ENCODE data around the gene WNK2. TPM values are rescaled to one million over a fixed set of nuclear protein-coding genes. Genes with fewer than 3 reads are reported as not detected.

The WNK2 gene
- total RNA-seq, 1 donor from 2014 or later = 6.2 TPM

GRCh38 chr9:93187047-93187446, 3.1 kb downstream of the WNK2 start:
- H3K4me3 Mint-ChIP-seq = peak overlapping the region; percentile 89
- Histone ChIP-seq H2AFZ (replicated peaks) (no peak overlapping the region), H3K9ac (no peak overlapping the region), H3K27me3 (peaks cover 42% of the 10 kb centered on the region), H3K4me1 (peaks cover 12% of the 10 kb centered on the region), H3K9me3 (ENCODE audit: low read depth) (no peaks in the 10 kb centered on the region), H3F3A (ENCODE audit: low read depth) (no peaks in the 10 kb centered on the region), H3K79me2 (ENCODE audit: low read depth) (no peaks in the 10 kb centered on the region), H3K4me3 (no peak overlapping the region), H3K27ac (no peak overlapping the region), H4K20me1 (ENCODE audit: low read depth) (peaks cover 48% of the 10 kb centered on the region), H3K4me2 (peak overlapping the region; percentile 10), H3K36me3 (no peaks in the 10 kb centered on the region)
- peaks cover 16% of the 10 kb centered on the region for H3K36me3 Mint-ChIP-seq
- H3K27me3 Mint-ChIP-seq (ENCODE audit: insufficient read depth, low read depth) = peaks cover 12% of the 10 kb centered on the region
- H3K27ac Mint-ChIP-seq = peak overlapping the region; percentile 22
- H3K9me3 Mint-ChIP-seq = peaks cover 4% of the 10 kb centered on the region
- peaks cover 46% of the 10 kb centered on the region for H3K4me1 Mint-ChIP-seq
- DNase-seq (ENCODE audit: low spot score) = no peak
- TF ChIP-seq EZH2 (IDR thresholded peaks at IDR 0.05) = no peak
- TF ChIP-seq CTCF (IDR thresholded peaks at IDR 0.05) = no peak
- TF ChIP-seq EZH2phosphoT487 (IDR thresholded peaks at IDR 0.05) = no peak

- H3F3A ChIP-seq (ENCODE audit: low read depth) = no peaks in the 10 kb centered on the region
- no peak overlapping the region for H3K27ac ChIP-seq
- peaks cover 48% of the 10 kb centered on the region for H4K20me1 ChIP-seq (ENCODE audit: low read depth)
- H3K27me3 Mint-ChIP-seq (ENCODE audit: insufficient read depth, low read depth) = peaks cover 12% of the 10 kb centered on the region
- peaks cover 49% of the 10 kb centered on the region for H3K4me1 Mint-ChIP-seq
- TF ChIP-seq EZH2phosphoT487 (IDR thresholded peaks at IDR 0.05) = no peak
- TF ChIP-seq EZH2 (IDR thresholded peaks at IDR 0.05) = no peak
- no peak for TF ChIP-seq CTCF (IDR thresholded peaks at IDR 0.05)
- H3K9me3 ChIP-seq (ENCODE audit: low read depth) = no peaks in the 10 kb centered on the region
- no peaks in the 10 kb centered on the region for H3K79me2 ChIP-seq (ENCODE audit: low read depth)
- H3K4me2 ChIP-seq = no peak overlapping the region
- no peak overlapping the region for H3K4me3 ChIP-seq
- peaks cover 37% of the 10 kb centered on the region for H3K27me3 ChIP-seq
- no peak overlapping the region for H3K9ac ChIP-seq
- peak overlapping the region; percentile 89 for H3K4me3 Mint-ChIP-seq
- H2AFZ ChIP-seq (replicated peaks) = no peak overlapping the region
- H3K36me3 Mint-ChIP-seq = peaks cover 20% of the 10 kb centered on the region
- H3K4me1 ChIP-seq = peaks cover 12% of the 10 kb centered on the region
- H3K36me3 ChIP-seq = no peaks in the 10 kb centered on the region
- no peak for DNase-seq (ENCODE audit: low spot score)
- H3K9me3 Mint-ChIP-seq = peaks cover 4% of the 10 kb centered on the region
- H3K27ac Mint-ChIP-seq = peak overlapping the region; percentile 22
These were observed 3.6 kb downstream of the WNK2 start for GRCh38 chr9:93187574-93187973.

- Histone ChIP-seq H3K36me3 (no peaks in the 10 kb centered on the region), H3K27me3 (peaks cover 25% of the 10 kb centered on the region), H3K9ac (no peak overlapping the region), H3F3A (ENCODE audit: low read depth) (no peaks in the 10 kb centered on the region), H3K79me2 (ENCODE audit: low read depth) (no peaks in the 10 kb centered on the region), H3K4me1 (peaks cover 12% of the 10 kb centered on the region), H3K4me2 (no peak overlapping the region), H3K4me3 (no peak overlapping the region), H3K9me3 (ENCODE audit: low read depth) (no peaks in the 10 kb centered on the region), H3K27ac (no peak overlapping the region), H2AFZ (replicated peaks) (no peak overlapping the region), H4K20me1 (ENCODE audit: low read depth) (peaks cover 48% of the 10 kb centered on the region)
- TF ChIP-seq EZH2phosphoT487 (IDR thresholded peaks at IDR 0.05) (no peak), CTCF (IDR thresholded peaks at IDR 0.05) (no peak), EZH2 (IDR thresholded peaks at IDR 0.05) (no peak)
- peaks cover 51% of the 10 kb centered on the region for H3K4me1 Mint-ChIP-seq
- H3K27me3 Mint-ChIP-seq (ENCODE audit: insufficient read depth, low read depth) = peaks cover 4% of the 10 kb centered on the region
- H3K9me3 Mint-ChIP-seq = no peaks in the 10 kb centered on the region
- peak; percentile 38 for DNase-seq (ENCODE audit: low spot score)
- peaks cover 20% of the 10 kb centered on the region for H3K36me3 Mint-ChIP-seq
- H3K4me3 Mint-ChIP-seq = peak overlapping the region; percentile 30
- peak overlapping the region; percentile 76 for H3K27ac Mint-ChIP-seq
These were observed 4.8 kb downstream of the WNK2 start for GRCh38 chr9:93188426-93189368.

Measured in neural progenitor cell (in vitro differentiated cells).